ENCODE measurements around the gene POLR1C.
"Not testable (repeated sequence)": the region's sequence is repeated elsewhere in the genome, so short reads cannot be mapped to it uniquely, and the experiment has no call there.

POLR1C gene

GRCh38 chr6:43510827-43511163 is 6.1 kb upstream of the POLR1C start:
- DNase-seq: no peak

GRCh38 chr6:43511824-43512415 is 5.0 kb upstream of the POLR1C start:
- DNase-seq: no peak

GRCh38 chr6:43515808-43516207 is 1.1 kb upstream of the POLR1C start:
- DNase-seq: no peak

- no peak for DNase-seq
Measured at GRCh38 chr6:43516367-43516696, 557 bp upstream of the POLR1C start.

- no peak for DNase-seq
Measured at GRCh38 chr6:43517505-43518357, 842 bp downstream of the POLR1C start.

GRCh38 chr6:43520097-43520496 is 3.2 kb downstream of the POLR1C start:
- DNase-seq: no peak

- no peak for DNase-seq
Measured at GRCh38 chr6:43521836-43522235, 4.9 kb downstream of the POLR1C start.

GRCh38 chr6:43522547-43523261 is 5.8 kb downstream of the POLR1C start:
- no peak for DNase-seq

- DNase-seq: no peak
Measured at GRCh38 chr6:43523284-43523683, 6.4 kb downstream of the POLR1C start.

GRCh38 chr6:43524483-43524961 is 7.6 kb downstream of the POLR1C start:
- no peak for DNase-seq

GRCh38 chr6:43532201-43532600 is 15.3 kb downstream of the POLR1C start:
- no peak for DNase-seq

GRCh38 chr6:43538986-43539385 is 22.1 kb downstream of the POLR1C start:
- not testable (repeated sequence) for DNase-seq

- not testable (repeated sequence) for DNase-seq
Measured at GRCh38 chr6:43539409-43539808, 22.5 kb downstream of the POLR1C start.

- DNase-seq: no peak
Measured at GRCh38 chr6:43540507-43540906, 23.6 kb downstream of the POLR1C start.

GRCh38 chr6:43541774-43542471 is 25.0 kb downstream of the POLR1C start:
- DNase-seq: no peak

GRCh38 chr6:43544461-43544860 is 27.6 kb downstream of the POLR1C start:
- no peak for DNase-seq

GRCh38 chr6:43547222-43547621 is 30.3 kb downstream of the POLR1C start:
- DNase-seq: no peak

GRCh38 chr6:43557620-43558019 is 40.7 kb downstream of the POLR1C start:
- not testable (repeated sequence) for DNase-seq

GRCh38 chr6:43559328-43559727 is 42.4 kb downstream of the POLR1C start:
- DNase-seq: no peak

GRCh38 chr6:43570876-43571441 is 54.1 kb downstream of the POLR1C start:
- DNase-seq: no peak

Data from activated gamma-delta T cell treated with Interleukin-2 at 50 U/mL for 16 hours (primary cell).